PC-9 (cell line): ENCODE measurements around the gene IGF2BP2. TPM values are rescaled to one million over a fixed set of nuclear protein-coding genes. Genes with fewer than 3 reads are reported as not detected.

ENCODE experiments used
- BruUV-seq: library from RNA; stranded (reverse); fragments of 400-500 nt; replicated peaks from 2 replicates; lab custom pipeline; 2021; lab: Mats Ljungman, UMichigan
- CTCF ChIA-PET: fragments of 300-600 bp; sonication (Branson Sonifier 250); formaldehyde crosslinking; loops from one replicate; lab custom pipeline; 2022; ENCODE audit warnings: antibody characterized with exemption; lab: Charles Lee
- POLR2A ChIA-PET: fragments of 300-600 bp; sonication (Branson Sonifier 250); formaldehyde crosslinking; loops from one replicate; lab custom pipeline; 2022; ENCODE audit warnings: antibody characterized with exemption; ENCODE audit not compliant: unreplicated experiment; lab: Charles Lee
- DNase-seq, 2 experiments: peaks; one replicate each; pipeline versions ENCODE4 v3.0.0 to v3.0.0-alpha.2; 2015 to 2022; ENCODE audit warnings: mixed read lengths in 1 of 2
- H2AFZ ChIP-seq: fragments of 200-600 bp; sonication (generic); 2 replicates; pipeline ENCODE4 v1.8.1; 2017; ENCODE audit warnings: antibody characterized with exemption
- H3F3A ChIP-seq: fragments of 200-600 bp; sonication (generic); 2 replicates; pipeline ENCODE4 v1.8.1; 2017; ENCODE audit warnings: antibody characterized with exemption, mild to moderate bottlenecking, low read depth; ENCODE audit not compliant: insufficient read depth
- H3K27ac ChIP-seq: fragments of 200-600 bp; sonication (generic); 2 replicates; pipeline ENCODE4 v1.6.1; 2016; ENCODE audit warnings: mixed run types
- H3K27me3 ChIP-seq: fragments of 200-600 bp; sonication (generic); 2 replicates; pipeline ENCODE4 v1.6.1; 2016; ENCODE audit warnings: low read depth, mixed run types; ENCODE audit not compliant: insufficient read depth
- H3K36me3 ChIP-seq: fragments of 200-600 bp; sonication (generic); 2 replicates; pipeline ENCODE4 v1.6.1; 2016; ENCODE audit warnings: low read depth, mixed run types
- H3K4me1 ChIP-seq: fragments of 200-600 bp; sonication (generic); replicated peaks from 2 replicates; pipeline ENCODE4 v1.6.1; 2016; ENCODE audit warnings: mixed run types; ENCODE audit not compliant: insufficient read depth
- H3K4me2 ChIP-seq: fragments of 200-600 bp; sonication (generic); 2 replicates; pipeline ENCODE4 v1.6.1; 2017; ENCODE audit warnings: mixed run types
- H3K4me3 ChIP-seq: fragments of 200-600 bp; sonication (generic); 2 replicates; pipeline ENCODE4 v1.6.1; 2016; ENCODE audit warnings: mixed run types
- H3K79me2 ChIP-seq: fragments of 200-600 bp; sonication (generic); 2 replicates; pipeline ENCODE4 v1.6.1; 2017; ENCODE audit warnings: low read depth, mixed run types
- H3K9me2 ChIP-seq: fragments of 200-600 bp; sonication (generic); 2 replicates; pipeline ENCODE4 v1.8.1; 2017; ENCODE audit warnings: mild to moderate bottlenecking; ENCODE audit not compliant: insufficient read depth
- H3K9me3 ChIP-seq: fragments of 200-600 bp; sonication (generic); 2 replicates; pipeline ENCODE4 v1.8.1; 2016; ENCODE audit warnings: low read depth; ENCODE audit not compliant: insufficient read depth
- H4K20me1 ChIP-seq: fragments of 200-600 bp; sonication (generic); 2 replicates; pipeline ENCODE4 v1.8.1; 2017; ENCODE audit not compliant: insufficient read depth
- CTCF ChIP-seq: fragments of 200-600 bp; sonication (generic); conservative IDR thresholded peaks from 2 replicates; pipeline ENCODE4 v1.6.1; 2017; ENCODE audit warnings: mixed run types, antibody characterized with exemption, mild to moderate bottlenecking, moderate library complexity
- EZH2 ChIP-seq: fragments of 200-600 bp; sonication (generic); IDR thresholded peaks from 2 replicates; pipeline ENCODE4 v1.8.0; 2017; ENCODE audit warnings: antibody characterized with exemption, low read depth
- intact Hi-C: fragments of 100-400 bp; cut with micrococcal nuclease; formaldehyde crosslinking; loops from one replicate; pipeline ENCODE4 v1.10.0; 2022; ENCODE audit not compliant: unreplicated experiment
- total RNA-seq: library from RNA; stranded (reverse); gene quantifications from 2 replicates; pipeline ENCODE4 v1.2.3, GENCODE V29; 2021

The IGF2BP2 gene
- total RNA-seq, 1 experiment from 2014 or later, result 140 TPM

GRCh38 chr3:185715091-185715490, 109.8 kb downstream of the IGF2BP2 start:
- no peak for TF ChIP-seq EZH2
- no peak for TF ChIP-seq CTCF
- BruUV-seq, result no TSS peak
- Histone ChIP-seq H3K4me2 (peak overlapping the region; percentile 43), H3K4me1 (peaks cover 37% of the 10 kb centered on the region), H3K36me3 (0 out of 2 replicates have a peak, but pooled peaks cover 8% of the 10 kb centered on the region), H3K4me3 (0 out of 2 replicates have a peak overlapping the region, but pooled peaks have one; percentile 17), H3K27me3 (no peaks in the 10 kb centered on the region), H3K27ac (peak overlapping the region; percentile 53), H2AFZ (no peak overlapping the region), H3F3A (peaks cover 68% of the 10 kb centered on the region), H3K79me2 (peaks cover 98% of the 10 kb centered on the region), H3K9me3 (no peaks in the 10 kb centered on the region), H3K9me2 (no peaks in the 10 kb centered on the region), H4K20me1 (peaks cover 60% of the 10 kb centered on the region)
- intact Hi-C loops, result no loop called here
- ChIA-PET CTCF (no interaction called here), POLR2A (no interaction called here)
- peak; percentile 34 to 77 for DNase-seq

DNA sequence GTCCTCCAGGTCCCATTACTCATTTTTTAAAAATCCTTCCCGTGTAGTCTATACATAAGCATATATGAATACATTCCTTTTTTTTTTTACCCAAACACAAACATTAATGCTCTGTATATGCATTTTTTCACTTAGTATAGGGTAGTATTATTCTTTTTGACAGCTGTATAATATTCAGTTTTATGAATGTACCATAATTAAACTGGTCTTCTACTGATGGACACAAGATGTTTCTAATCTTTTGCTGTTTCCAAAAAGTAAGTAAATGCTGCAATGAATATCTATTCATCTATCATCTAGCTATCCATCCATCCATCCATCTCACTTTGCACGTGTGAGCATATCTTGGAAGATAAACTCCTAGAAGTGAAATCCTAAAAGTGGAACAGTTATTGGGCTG, 110.8 kb downstream of the IGF2BP2 start:
- H3K9me2 ChIP-seq, result no peaks in the 10 kb centered on the region
- H3K27me3 ChIP-seq, result no peaks in the 10 kb centered on the region
- TF ChIP-seq EZH2, result no peak
- no peak for TF ChIP-seq CTCF
- DNase-seq, result no peak
- peaks cover 73% of the 10 kb centered on the region for H3F3A ChIP-seq
- H2AFZ ChIP-seq, result no peak overlapping the region
- CTCF ChIA-PET, result no interaction called here
- peaks cover 56% of the 10 kb centered on the region for H4K20me1 ChIP-seq
- peaks cover 37% of the 10 kb centered on the region for H3K4me1 ChIP-seq
- H3K36me3 ChIP-seq, result 0 out of 2 replicates have a peak, but pooled peaks cover 8% of the 10 kb centered on the region
- intact Hi-C loops, result no loop called here
- H3K4me3 ChIP-seq, result no peak overlapping the region
- no peak overlapping the region for H3K27ac ChIP-seq
- H3K9me3 ChIP-seq, result no peaks in the 10 kb centered on the region
- POLR2A ChIA-PET, result interaction anchor here (0.6 kb wide), 1 partner anchor 33 kb away, joined by 3 read pairs; no protein-coding TSS in a partner anchor
- H3K4me2 ChIP-seq, result no peak overlapping the region
- peaks cover 98% of the 10 kb centered on the region for H3K79me2 ChIP-seq
- no TSS peak for BruUV-seq

- peaks cover 100% of the 10 kb centered on the region for H3K79me2 ChIP-seq
- H4K20me1 ChIP-seq, result peaks cover 57% of the 10 kb centered on the region
- no peak overlapping the region for H3K27ac ChIP-seq
- ChIA-PET POLR2A (interaction anchor here (0.6 kb wide), 1 partner anchor 247 kb away, joined by 3 read pairs; no protein-coding TSS in a partner anchor), CTCF (no interaction called here)
- no peak for TF ChIP-seq EZH2
- H3K9me3 ChIP-seq, result no peaks in the 10 kb centered on the region
- no peaks in the 10 kb centered on the region for H3K27me3 ChIP-seq
- H3K4me1 ChIP-seq, result peaks cover 35% of the 10 kb centered on the region
- intact Hi-C loops, result no loop called here
- BruUV-seq, result no TSS peak
- H3K36me3 ChIP-seq, result 0 out of 2 replicates have a peak, but pooled peaks cover 8% of the 10 kb centered on the region
- H3K9me2 ChIP-seq, result no peaks in the 10 kb centered on the region
- no peak for DNase-seq
- H3F3A ChIP-seq, result peaks cover 70% of the 10 kb centered on the region
- H2AFZ ChIP-seq, result no peak overlapping the region
- no peak overlapping the region for H3K4me3 ChIP-seq
- H3K4me2 ChIP-seq, result no peak overlapping the region
These were observed 111.8 kb downstream of the IGF2BP2 start for GRCh38 chr3:185713015-185713414.

- ChIA-PET POLR2A (no interaction called here), CTCF (no interaction called here)
- H3K27ac ChIP-seq, result no peak overlapping the region
- H3K9me2 ChIP-seq, result no peaks in the 10 kb centered on the region
- H3K4me1 ChIP-seq, result peaks cover 29% of the 10 kb centered on the region
- H3F3A ChIP-seq, result peaks cover 63% of the 10 kb centered on the region
- no peaks in the 10 kb centered on the region for H3K27me3 ChIP-seq
- no TSS peak for BruUV-seq
- H3K9me3 ChIP-seq, result no peaks in the 10 kb centered on the region
- H3K4me3 ChIP-seq, result no peak overlapping the region
- no peak for DNase-seq
- no peak overlapping the region for H2AFZ ChIP-seq
- peaks cover 100% of the 10 kb centered on the region for H3K79me2 ChIP-seq
- H3K36me3 ChIP-seq, result 0 out of 2 replicates have a peak, but pooled peaks cover 6% of the 10 kb centered on the region
- peaks cover 57% of the 10 kb centered on the region for H4K20me1 ChIP-seq
- intact Hi-C loops, result no loop called here
- no peak for TF ChIP-seq EZH2
- no peak for TF ChIP-seq CTCF
- H3K4me2 ChIP-seq, result no peak overlapping the region
These were observed 112.5 kb downstream of the IGF2BP2 start for GRCh38 chr3:185712337-185712736.
